Measurements from ENCODE around the gene AFDN.

AFDN gene

GRCh38 chr6:167927246-167927645, 100.5 kb downstream of the AFDN start:
- DNase-seq: no peak

GRCh38 chr6:167928111-167928510, 101.4 kb downstream of the AFDN start:
- no peak for DNase-seq

- DNase-seq: no peak
Measured at GRCh38 chr6:167930295-167930694, 103.6 kb downstream of the AFDN start.

GRCh38 chr6:167932468-167933276, 106.0 kb downstream of the AFDN start:
- no peak for DNase-seq

- no peak for DNase-seq
Measured at GRCh38 chr6:167933290-167933689, 106.6 kb downstream of the AFDN start.

- DNase-seq: no peak
Measured at GRCh38 chr6:167933847-167934246, 107.1 kb downstream of the AFDN start.

- no peak for DNase-seq
Measured at GRCh38 chr6:167934426-167934864, 107.7 kb downstream of the AFDN start.

- no peak for DNase-seq
Measured at GRCh38 chr6:167936051-167936450, 109.3 kb downstream of the AFDN start.

- no peak for DNase-seq
Measured at GRCh38 chr6:167937301-167937700, 110.6 kb downstream of the AFDN start.

- no peak for DNase-seq
Measured at GRCh38 chr6:167937948-167938911, 111.5 kb downstream of the AFDN start.

GRCh38 chr6:167941822-167942221, 115.1 kb downstream of the AFDN start:
- no peak for DNase-seq

GRCh38 chr6:167944130-167944529, 117.4 kb downstream of the AFDN start:
- DNase-seq: no peak

- no peak for DNase-seq
Measured at GRCh38 chr6:167946007-167946406, 119.3 kb downstream of the AFDN start.

- DNase-seq: no peak
Measured at GRCh38 chr6:167946604-167947003, 119.9 kb downstream of the AFDN start.

GRCh38 chr6:167947716-167948115, 121.0 kb downstream of the AFDN start:
- no peak for DNase-seq

- DNase-seq: no peak
Measured at GRCh38 chr6:167948716-167949115, 122.0 kb downstream of the AFDN start.

GRCh38 chr6:167949121-167949684, 122.5 kb downstream of the AFDN start:
- no peak for DNase-seq

- no peak for DNase-seq
Measured at GRCh38 chr6:167951781-167952511, 125.2 kb downstream of the AFDN start.

- DNase-seq: no peak
Measured at GRCh38 chr6:167952512-167952859, 125.8 kb downstream of the AFDN start.

- no peak for DNase-seq
Measured at GRCh38 chr6:167953551-167953950, 126.8 kb downstream of the AFDN start.

- no peak for DNase-seq
Measured at GRCh38 chr6:167954151-167954550, 127.4 kb downstream of the AFDN start.

GRCh38 chr6:167956491-167956890, 129.8 kb downstream of the AFDN start:
- no peak for DNase-seq

- no peak for DNase-seq
Measured at GRCh38 chr6:167956983-167957492, 130.3 kb downstream of the AFDN start.

All from activated T-cell treated with anti-CD3 and anti-CD28 coated beads for 4 hours (primary cell).